Measurements from ENCODE around the gene SP5.

DNA sequence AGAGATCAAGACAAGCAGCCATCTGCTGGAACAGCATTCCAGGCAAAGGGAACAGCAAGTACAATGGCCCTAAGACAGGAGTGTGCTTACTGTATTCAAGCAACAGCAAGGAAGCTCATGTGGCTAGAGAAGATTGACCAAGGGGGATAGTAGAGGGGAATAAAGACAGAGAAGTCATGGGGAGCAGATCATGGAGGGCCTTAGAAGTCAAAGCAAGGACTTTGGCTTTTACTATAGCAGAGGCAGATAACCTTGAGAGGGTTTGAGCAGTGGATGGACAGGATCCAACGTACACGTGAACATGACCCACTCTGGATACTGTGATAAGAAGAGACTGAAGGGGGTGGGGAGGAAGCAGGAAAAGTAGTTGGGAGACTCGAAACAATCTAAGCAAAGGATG lies 26.9 kb downstream of the SP5 start:
- TF ChIP-seq EZH2phosphoT487 (IDR thresholded peaks at IDR 0.05; ENCODE audit: borderline replicate concordance, low read length), result no peak
- TF ChIP-seq, protein P1, sequence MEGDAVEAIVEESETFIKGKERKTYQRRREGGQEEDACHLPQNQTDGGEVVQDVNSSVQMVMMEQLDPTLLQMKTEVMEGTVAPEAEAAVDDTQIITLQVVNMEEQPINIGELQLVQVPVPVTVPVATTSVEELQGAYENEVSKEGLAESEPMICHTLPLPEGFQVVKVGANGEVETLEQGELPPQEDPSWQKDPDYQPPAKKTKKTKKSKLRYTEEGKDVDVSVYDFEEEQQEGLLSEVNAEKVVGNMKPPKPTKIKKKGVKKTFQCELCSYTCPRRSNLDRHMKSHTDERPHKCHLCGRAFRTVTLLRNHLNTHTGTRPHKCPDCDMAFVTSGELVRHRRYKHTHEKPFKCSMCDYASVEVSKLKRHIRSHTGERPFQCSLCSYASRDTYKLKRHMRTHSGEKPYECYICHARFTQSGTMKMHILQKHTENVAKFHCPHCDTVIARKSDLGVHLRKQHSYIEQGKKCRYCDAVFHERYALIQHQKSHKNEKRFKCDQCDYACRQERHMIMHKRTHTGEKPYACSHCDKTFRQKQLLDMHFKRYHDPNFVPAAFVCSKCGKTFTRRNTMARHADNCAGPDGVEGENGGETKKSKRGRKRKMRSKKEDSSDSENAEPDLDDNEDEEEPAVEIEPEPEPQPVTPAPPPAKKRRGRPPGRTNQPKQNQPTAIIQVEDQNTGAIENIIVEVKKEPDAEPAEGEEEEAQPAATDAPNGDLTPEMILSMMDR (conservative IDR thresholded peaks at IDR 0.05; ENCODE audit: low read depth, low read length), result no peak
